Spleen (tissue), 11 donors: Measurements from ENCODE around the gene NKAIN4. TPM values are rescaled to one million over a fixed set of nuclear protein-coding genes. Genes with fewer than 3 reads are reported as not detected.
A peak's percentile ranks its signal among the peaks of the same experiment; 100 is the strongest.

ENCODE experiments used
- DNase-seq: peaks from one replicate; pipeline ENCODE4 v3.0.0-alpha.2; 2020
- H3K27ac ChIP-seq, 8 donors: fragments of 200-600 bp; sonication (generic) in 7 of 8; 1 replicate in 4 of 8; 2 replicates in 4 of 8; pipeline versions ENCODE4 v1.5.0 to v1.8.0; 2016 to 2021; ENCODE audit warnings: inconsistent platforms in 4 of 8, mild to moderate bottlenecking in 4 of 8, moderate library complexity in 1 of 8
- H3K27me3 ChIP-seq, 7 donors: fragments of 200-600 bp; sonication (generic) in 6 of 7; replicated peaks in 1 of 7; 1 replicate in 4 of 7; 2 replicates in 3 of 7; pipeline versions ENCODE4 v1.5.0 to v1.8.0; 2016 to 2021; ENCODE audit warnings: inconsistent platforms in 3 of 7, mild to moderate bottlenecking in 1 of 7
- H3K36me3 ChIP-seq, 6 donors: fragments of 200-600 bp; sonication (generic) in 5 of 6; 1 replicate in 4 of 6; 2 replicates in 2 of 6; pipeline versions ENCODE4 v1.5.0 to v1.8.0; 2016 to 2021; ENCODE audit warnings: inconsistent platforms in 2 of 6
- H3K4me1 ChIP-seq, 6 donors: fragments of 200-600 bp; sonication (generic) in 5 of 6; 1 replicate in 3 of 6; 2 replicates in 3 of 6; pipeline versions ENCODE4 v1.5.0 to v1.8.0; 2016 to 2021; ENCODE audit warnings: inconsistent platforms in 3 of 6
- H3K4me3 ChIP-seq, 8 donors: fragments of 200-600 bp; sonication (generic) in 7 of 8; 1 replicate in 4 of 8; 2 replicates in 4 of 8; pipeline versions ENCODE4 v1.5.0 to v1.8.0; 2016 to 2021; ENCODE audit warnings: inconsistent platforms in 4 of 8, mild to moderate bottlenecking in 4 of 8, moderate library complexity in 2 of 8
- H3K9me3 ChIP-seq, 8 donors: fragments of 200-600 bp; sonication (generic) in 7 of 8; 1 replicate in 4 of 8; 2 replicates in 4 of 8; pipeline versions ENCODE4 v1.5.0 to v1.8.0; 2016 to 2021; ENCODE audit warnings: inconsistent platforms in 4 of 8
- POLR2A ChIP-seq, 3 donors: fragments of 450-650 bp; IDR thresholded peaks; one replicate each; pipeline ENCODE4 v1.5.1; 2017; ENCODE audit warnings: antibody characterized with exemption in 3 of 3, mild to moderate bottlenecking in 1 of 3
- POLR2AphosphoS5 ChIP-seq, 3 donors: sonication (generic); formaldehyde crosslinking; IDR thresholded peaks; one replicate each; pipeline ENCODE4 v1.5.1; 2017; ENCODE audit warnings: antibody characterized with exemption in 3 of 3
- WGBS, 5 donors: extraction: QIAGEN DNeasy Blood & Tissue Kit in 3 of 5; methylation state at CpG; one replicate each; pipeline versions ENCODE4 v1.1.5 to v1.1.7; 2013 to 2018; 5-methylcytosine and 5-hydroxymethylcytosine counted together
- intact Hi-C: fragments of 100-400 bp; cut with DNase I; formaldehyde crosslinking; loops from one replicate; pipeline ENCODE4 v1.15.0; 2023; ENCODE audit warnings: low total_unique reads
- polyA plus RNA-seq, 3 donors: library from polyadenylated mRNA; stranded (reverse); fragments of 200-250 nt; gene quantifications; one replicate each; pipeline ENCODE4 v1.2.1, GENCODE V29; 2013
- total RNA-seq, 7 donors: library from RNA; depleted of rRNA in 3 of 7; stranded (reverse); fragments of >200 nt in 3 of 7; fragmentation: NEBNext Ultra II Directional in 4 of 7; extraction: Animal tissue kit (Norgen Biotek cat#: 25700) in 4 of 7; gene quantifications; one replicate each; pipeline versions ENCODE4 v1.1.0 to v1.2.1, GENCODE V29; 2016 to 2021
- TF ChIP-seq, protein P1 (sequence below), 11 experiments: fragments of 200-600 bp in 7 of 11; fragments of 450-650 bp in 4 of 11; sonication (generic) in 4 of 11; IDR thresholded peaks in 8 of 11; conservative IDR thresholded peaks in 3 of 11; 1 replicate in 7 of 11; 2 replicates in 4 of 11; pipeline versions ENCODE4 v1.4.0 to v1.8.0; 2016 to 2021; ENCODE audit warnings: antibody characterized with exemption in 11 of 11, inconsistent platforms in 4 of 11, mild to moderate bottlenecking in 1 of 11
- donor health status: healthy with polysubstance abuse.
- donor health status: DM: no; HTN: no; CAD: no; lungs with moderate emphysema.
- donor health status: DM: no; HTN: no; CAD: no.
- donor health status: Bipolar disorder and iron deficiency.
- donor health status: healthy.
- donor health status: DM: no; HTN: no; CAD: no.
- donor health status: DM: yes; HTN: yes; CAD: no.

The NKAIN4 gene
- total and polyA plus RNA-seq, 10 donors, result 0.09 TPM; not detected in 9

DNA sequence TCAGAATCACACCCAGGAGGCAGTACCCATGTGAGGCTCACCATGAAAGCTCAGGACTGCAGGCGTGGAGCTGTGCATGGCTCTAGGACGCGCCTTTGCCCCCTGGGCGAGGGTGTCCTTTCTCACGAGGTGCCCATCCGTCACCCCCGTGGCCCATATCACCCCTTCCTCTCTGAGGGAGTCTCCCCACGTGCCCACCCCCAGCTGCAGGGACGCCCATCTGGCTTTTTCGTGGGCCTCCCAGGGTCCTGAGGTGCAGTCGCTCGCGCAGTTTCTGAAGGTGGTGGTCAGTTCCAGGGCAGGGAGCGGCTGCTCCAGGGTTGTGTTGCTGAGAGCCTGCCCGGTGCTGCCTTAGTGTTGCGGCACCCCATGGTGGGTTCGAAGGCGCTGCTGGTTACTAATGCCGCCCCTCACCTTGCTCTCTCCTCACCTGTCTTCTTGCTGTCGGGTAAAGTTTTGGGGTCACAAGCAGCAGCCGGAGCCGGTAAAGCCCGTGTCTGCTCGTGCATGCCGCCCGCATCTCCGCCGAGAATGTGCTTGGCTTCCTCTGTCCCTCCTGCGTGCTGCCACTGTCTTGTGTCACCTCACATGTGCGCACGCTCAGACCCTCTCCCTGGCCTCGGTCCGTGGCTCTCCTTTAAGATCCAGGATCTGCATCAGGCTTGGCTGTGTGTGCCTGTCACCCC, 29.3 kb upstream of the NKAIN4 start:
- Histone ChIP-seq H3K27ac (peak overlapping the region in 5 of 8 donors; percentile 8 to 77 (median 46)), H3K9me3 (no peaks in the 10 kb centered on the region), H3K27me3 (no peaks in the 10 kb centered on the region), H3K4me3 (peak overlapping the region in 1 of 8 donors; percentile 62), H3K4me1 (peaks cover 0 to 19% (median 0%) of the 10 kb centered on the region in 6 donors), H3K36me3 (peaks cover 0 to 100% (median 87%) of the 10 kb centered on the region in 6 donors)
- TF ChIP-seq POLR2A (IDR thresholded peaks at IDR 0.05) (no peak), POLR2AphosphoS5 (IDR thresholded peaks at IDR 0.05) (no peak)
- TF ChIP-seq, protein P1, sequence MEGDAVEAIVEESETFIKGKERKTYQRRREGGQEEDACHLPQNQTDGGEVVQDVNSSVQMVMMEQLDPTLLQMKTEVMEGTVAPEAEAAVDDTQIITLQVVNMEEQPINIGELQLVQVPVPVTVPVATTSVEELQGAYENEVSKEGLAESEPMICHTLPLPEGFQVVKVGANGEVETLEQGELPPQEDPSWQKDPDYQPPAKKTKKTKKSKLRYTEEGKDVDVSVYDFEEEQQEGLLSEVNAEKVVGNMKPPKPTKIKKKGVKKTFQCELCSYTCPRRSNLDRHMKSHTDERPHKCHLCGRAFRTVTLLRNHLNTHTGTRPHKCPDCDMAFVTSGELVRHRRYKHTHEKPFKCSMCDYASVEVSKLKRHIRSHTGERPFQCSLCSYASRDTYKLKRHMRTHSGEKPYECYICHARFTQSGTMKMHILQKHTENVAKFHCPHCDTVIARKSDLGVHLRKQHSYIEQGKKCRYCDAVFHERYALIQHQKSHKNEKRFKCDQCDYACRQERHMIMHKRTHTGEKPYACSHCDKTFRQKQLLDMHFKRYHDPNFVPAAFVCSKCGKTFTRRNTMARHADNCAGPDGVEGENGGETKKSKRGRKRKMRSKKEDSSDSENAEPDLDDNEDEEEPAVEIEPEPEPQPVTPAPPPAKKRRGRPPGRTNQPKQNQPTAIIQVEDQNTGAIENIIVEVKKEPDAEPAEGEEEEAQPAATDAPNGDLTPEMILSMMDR (IDR thresholded peaks at IDR 0.05 in 8 of 11, conservative IDR thresholded peaks at IDR 0.05 in 3 of 11), result no peak
- intact Hi-C loops, result no loop called here
- 91 to 94% (median 91%) methylated on average over 33 of the region's 33 CpGs for WGBS, 5 donors
- DNase-seq, result no peak

DNA sequence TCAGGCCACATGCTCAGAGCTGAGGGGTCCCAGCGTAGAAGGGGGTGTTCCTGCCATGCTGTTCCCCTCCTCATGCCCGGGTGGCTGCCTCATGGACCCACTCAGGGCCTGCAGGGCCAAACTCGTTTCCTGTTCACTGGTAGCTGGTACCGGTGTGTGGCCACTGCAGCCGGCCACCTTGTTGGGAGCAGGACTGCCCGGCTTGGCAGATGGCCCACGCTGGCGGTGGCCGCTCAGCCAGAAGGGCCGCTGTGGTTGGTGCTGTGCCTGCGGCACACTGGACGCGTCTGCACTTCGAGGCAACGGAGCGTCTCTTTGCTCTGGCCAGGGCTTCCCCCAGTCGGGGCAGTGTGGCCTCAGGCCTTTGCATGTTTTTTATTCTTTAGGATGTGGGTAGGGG, 28.7 kb upstream of the NKAIN4 start:
- no peak for DNase-seq
- 86 to 95% (median 91%) methylated on average over 13 to 17 of the region's 17 CpGs for WGBS, 5 donors
- peaks cover 0 to 100% (median 87%) of the 10 kb centered on the region in 6 donors for H3K36me3 ChIP-seq
- H3K27me3 ChIP-seq, result no peaks in the 10 kb centered on the region
- TF ChIP-seq, protein P1 (IDR thresholded peaks at IDR 0.05 in 8 of 11, conservative IDR thresholded peaks at IDR 0.05 in 3 of 11), result no peak
- TF ChIP-seq POLR2AphosphoS5 (IDR thresholded peaks at IDR 0.05) (peak in 1 of 3 donors; percentile 48), POLR2A (IDR thresholded peaks at IDR 0.05) (no peak)
- H3K9me3 ChIP-seq, result no peaks in the 10 kb centered on the region
- H3K27ac ChIP-seq, result no peak overlapping the region
- intact Hi-C loops, result no loop called here
- H3K4me3 ChIP-seq, result no peak overlapping the region
- H3K4me1 ChIP-seq, result peaks cover 0 to 19% (median 0%) of the 10 kb centered on the region in 6 donors

GRCh38 chr20:63281742-63282665, 27.7 kb upstream of the NKAIN4 start:
- TF ChIP-seq, protein P1 (IDR thresholded peaks at IDR 0.05 in 8 of 11, conservative IDR thresholded peaks at IDR 0.05 in 3 of 11), result no peak
- Histone ChIP-seq H3K9me3 (no peaks in the 10 kb centered on the region), H3K27me3 (no peaks in the 10 kb centered on the region), H3K4me1 (peaks cover 0 to 19% (median 0%) of the 10 kb centered on the region in 6 donors), H3K27ac (no peak overlapping the region), H3K4me3 (no peak overlapping the region), H3K36me3 (peaks cover 0 to 100% (median 88%) of the 10 kb centered on the region in 6 donors)
- 89 to 94% (median 93%) methylated on average over 15 to 38 of the region's 38 CpGs for WGBS, 5 donors
- intact Hi-C loops, result no loop called here
- DNase-seq, result no peak
